ENCODE measurements around the gene C8B. TPM values are rescaled to one million over a fixed set of nuclear protein-coding genes. Genes with fewer than 3 reads are reported as not detected.
A peak's percentile ranks its signal among the peaks of the same experiment; 100 is the strongest.

The C8B gene
- total RNA-seq, 1 donor from 2014 or later: not detected

DNA sequence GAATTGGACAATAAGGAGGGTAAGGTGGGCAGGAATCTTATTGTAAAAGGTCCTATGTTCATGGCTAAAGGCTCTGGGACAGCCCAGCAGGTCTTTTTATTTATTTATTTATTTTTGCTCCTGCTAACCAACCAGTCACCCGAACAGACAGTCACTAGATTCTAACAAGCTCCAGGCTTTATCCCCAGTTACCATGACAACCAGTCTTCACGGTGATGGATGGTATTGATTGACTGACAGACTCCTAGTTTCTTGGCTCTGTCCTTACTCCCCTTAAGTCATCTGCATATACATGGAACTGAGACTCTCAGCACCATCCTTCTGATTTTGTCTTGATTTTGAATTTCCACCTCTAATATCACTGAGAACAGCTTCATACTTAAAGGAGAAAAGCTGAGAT is 66.9 kb downstream of the C8B start:
- intact Hi-C loops (cut with DNase I): no loop called here
- Histone ChIP-seq H3K27ac (no peak overlapping the region), H3K27me3 (peaks cover 10% of the 10 kb centered on the region), H3K4me3 (no peak overlapping the region), H3K4me1 (no peaks in the 10 kb centered on the region), H3K9me3 (no peaks in the 10 kb centered on the region), H3K36me3 (no peaks in the 10 kb centered on the region)
- no peak for ATAC-seq
- TF ChIP-seq, protein P1, sequence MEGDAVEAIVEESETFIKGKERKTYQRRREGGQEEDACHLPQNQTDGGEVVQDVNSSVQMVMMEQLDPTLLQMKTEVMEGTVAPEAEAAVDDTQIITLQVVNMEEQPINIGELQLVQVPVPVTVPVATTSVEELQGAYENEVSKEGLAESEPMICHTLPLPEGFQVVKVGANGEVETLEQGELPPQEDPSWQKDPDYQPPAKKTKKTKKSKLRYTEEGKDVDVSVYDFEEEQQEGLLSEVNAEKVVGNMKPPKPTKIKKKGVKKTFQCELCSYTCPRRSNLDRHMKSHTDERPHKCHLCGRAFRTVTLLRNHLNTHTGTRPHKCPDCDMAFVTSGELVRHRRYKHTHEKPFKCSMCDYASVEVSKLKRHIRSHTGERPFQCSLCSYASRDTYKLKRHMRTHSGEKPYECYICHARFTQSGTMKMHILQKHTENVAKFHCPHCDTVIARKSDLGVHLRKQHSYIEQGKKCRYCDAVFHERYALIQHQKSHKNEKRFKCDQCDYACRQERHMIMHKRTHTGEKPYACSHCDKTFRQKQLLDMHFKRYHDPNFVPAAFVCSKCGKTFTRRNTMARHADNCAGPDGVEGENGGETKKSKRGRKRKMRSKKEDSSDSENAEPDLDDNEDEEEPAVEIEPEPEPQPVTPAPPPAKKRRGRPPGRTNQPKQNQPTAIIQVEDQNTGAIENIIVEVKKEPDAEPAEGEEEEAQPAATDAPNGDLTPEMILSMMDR (IDR thresholded peaks at IDR 0.05): no peak
- no peak for DNase-seq

DNA sequence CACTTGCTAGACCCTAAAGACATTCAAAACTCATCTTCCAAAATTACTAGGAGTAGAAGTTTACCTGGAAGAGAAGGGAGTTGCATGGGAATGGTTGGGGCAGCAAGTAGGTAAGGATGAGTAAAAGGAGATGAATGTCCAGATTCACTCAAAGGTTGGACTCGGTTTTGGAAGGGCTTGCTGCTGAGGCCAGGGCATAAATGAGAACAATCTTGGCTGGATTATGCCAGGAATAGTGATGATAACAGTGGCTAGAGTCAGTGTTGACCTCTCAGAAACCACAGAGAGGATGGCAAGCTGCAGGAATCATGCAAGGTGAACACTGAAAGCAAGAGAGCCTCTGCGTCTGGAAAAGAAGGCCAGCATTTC is 67.8 kb downstream of the C8B start:
- H3K4me3 ChIP-seq: no peak overlapping the region
- intact Hi-C loops (cut with DNase I): no loop called here
- no peaks in the 10 kb centered on the region for H3K9me3 ChIP-seq
- H3K4me1 ChIP-seq: no peaks in the 10 kb centered on the region
- DNase-seq (no peak), ATAC-seq (no peak)
- TF ChIP-seq, protein P1 (IDR thresholded peaks at IDR 0.05): no peak
- peaks cover 10% of the 10 kb centered on the region for H3K27me3 ChIP-seq
- no peaks in the 10 kb centered on the region for H3K36me3 ChIP-seq
- no peak overlapping the region for H3K27ac ChIP-seq

DNA sequence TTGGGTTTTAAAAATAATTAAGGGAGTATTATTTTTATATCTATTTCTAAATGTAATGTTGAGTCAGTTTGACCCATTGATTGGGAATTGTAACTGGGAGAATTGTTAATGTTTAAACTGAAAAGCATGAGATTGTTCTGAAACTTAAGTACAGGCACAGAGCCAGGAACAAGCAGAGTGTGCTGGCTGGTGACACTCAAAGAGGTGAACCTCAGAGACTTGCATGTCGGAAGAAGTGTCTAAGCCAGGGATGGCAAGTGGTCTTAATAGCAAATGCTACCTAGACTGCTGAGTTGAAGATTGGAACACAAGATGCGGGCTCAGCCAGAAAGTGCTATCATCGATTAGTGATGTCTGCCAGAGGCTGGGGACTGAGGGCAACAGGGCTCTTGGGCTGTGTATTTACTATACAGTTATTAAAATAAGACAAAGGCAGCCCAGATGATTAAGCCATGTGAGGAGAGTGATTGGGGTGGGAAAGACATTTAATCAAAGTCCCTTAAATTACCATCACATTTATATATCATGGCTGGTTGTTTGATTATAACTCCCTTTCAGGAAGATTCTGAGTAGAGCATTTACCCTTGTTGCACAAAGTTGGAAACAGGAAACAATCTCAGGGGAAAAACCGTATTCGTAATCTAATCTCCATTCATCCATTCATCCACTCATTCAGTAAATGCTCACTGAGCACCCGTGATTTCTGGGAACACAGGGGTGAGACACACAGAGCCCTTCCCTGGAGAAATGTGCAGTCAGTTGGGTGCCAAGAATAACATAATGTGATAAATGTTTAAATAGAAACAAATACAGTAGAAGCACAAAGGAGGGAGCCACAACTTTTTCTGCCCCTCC is 68.4 kb downstream of the C8B start:
- Histone ChIP-seq H3K9me3 (no peaks in the 10 kb centered on the region), H3K4me3 (no peak overlapping the region), H3K27me3 (peaks cover 4% of the 10 kb centered on the region), H3K27ac (no peak overlapping the region), H3K4me1 (no peaks in the 10 kb centered on the region), H3K36me3 (no peaks in the 10 kb centered on the region)
- TF ChIP-seq, protein P1 (IDR thresholded peaks at IDR 0.05): no peak
- intact Hi-C loops (cut with DNase I): no loop called here
- no peak for DNase-seq
- peak; percentile 40 for ATAC-seq

DNA sequence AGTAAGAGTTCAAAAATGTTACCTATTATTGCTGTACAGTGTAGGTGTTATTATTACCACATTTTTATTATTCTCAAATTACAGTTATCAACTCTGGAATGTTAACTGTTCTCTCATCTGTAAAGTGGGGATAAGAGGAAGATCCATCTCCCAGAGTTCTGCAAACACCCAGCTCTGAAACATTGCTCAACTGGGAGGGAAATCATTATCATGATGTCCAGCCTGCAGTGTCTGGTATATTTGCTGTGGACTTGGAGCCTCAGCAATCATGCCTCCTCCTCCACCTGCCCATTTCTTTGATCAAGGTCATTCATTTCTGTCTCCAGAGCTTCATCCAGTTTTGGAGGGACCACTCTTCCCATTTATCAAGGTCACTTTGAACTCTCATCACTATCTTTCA is 71.8 kb downstream of the C8B start:
- Histone ChIP-seq H3K36me3 (no peaks in the 10 kb centered on the region), H3K9me3 (no peaks in the 10 kb centered on the region), H3K27me3 (no peaks in the 10 kb centered on the region), H3K27ac (no peak overlapping the region), H3K4me1 (no peaks in the 10 kb centered on the region), H3K4me3 (no peak overlapping the region)
- intact Hi-C loops (cut with DNase I): no loop called here
- ATAC-seq (no peak), DNase-seq (no peak)
- TF ChIP-seq, protein P1 (IDR thresholded peaks at IDR 0.05): no peak

DNA sequence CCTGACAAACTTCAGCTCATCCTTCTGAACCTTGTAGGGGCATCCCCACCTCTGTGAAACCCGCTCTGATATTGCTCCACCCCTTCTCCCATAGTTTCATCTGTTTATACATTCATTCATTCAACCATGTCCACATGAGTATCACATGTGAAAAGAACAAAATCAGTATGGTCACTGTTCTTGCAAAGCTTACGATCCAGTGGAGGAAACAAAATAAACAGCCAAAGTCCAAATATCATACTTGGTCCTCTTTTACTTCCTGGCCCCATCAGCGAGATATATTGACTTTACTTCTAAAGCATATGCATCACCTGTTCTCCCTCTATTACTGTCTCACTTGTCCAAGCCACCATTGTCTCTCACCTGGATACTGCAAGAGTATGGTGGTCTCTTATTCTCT is 75.6 kb downstream of the C8B start:
- TF ChIP-seq, protein P1 (IDR thresholded peaks at IDR 0.05): no peak
- no peak for ATAC-seq
- no peaks in the 10 kb centered on the region for H3K9me3 ChIP-seq
- no peak for DNase-seq
- no peaks in the 10 kb centered on the region for H3K36me3 ChIP-seq
- no peaks in the 10 kb centered on the region for H3K27me3 ChIP-seq
- H3K4me1 ChIP-seq: no peaks in the 10 kb centered on the region
- no peak overlapping the region for H3K27ac ChIP-seq
- no peak overlapping the region for H3K4me3 ChIP-seq
- intact Hi-C loops (cut with DNase I): no loop called here

All from upper lobe of right lung (tissue), 1 donor.